Measurements from ENCODE around the gene NUB1.

NUB1 gene

GRCh38 chr7:151315038-151315655, 26.5 kb upstream of the NUB1 start:
- peak; percentile 83 for DNase-seq

GRCh38 chr7:151316896-151317295, 24.7 kb upstream of the NUB1 start:
- no peak for DNase-seq

GRCh38 chr7:151317936-151318335, 23.7 kb upstream of the NUB1 start:
- DNase-seq, result no peak

- no peak for DNase-seq
Observed at GRCh38 chr7:151319189-151319588, 22.4 kb upstream of the NUB1 start.

GRCh38 chr7:151320263-151320845, 21.3 kb upstream of the NUB1 start:
- DNase-seq, result no peak

GRCh38 chr7:151321341-151321740, 20.3 kb upstream of the NUB1 start:
- no peak for DNase-seq

- DNase-seq, result no peak
Observed at GRCh38 chr7:151322906-151323305, 18.7 kb upstream of the NUB1 start.

- no peak for DNase-seq
Observed at GRCh38 chr7:151327022-151327421, 14.6 kb upstream of the NUB1 start.

- DNase-seq, result no peak
Observed at GRCh38 chr7:151327659-151328058, 14.0 kb upstream of the NUB1 start.

- DNase-seq, result no peak
Observed at GRCh38 chr7:151330181-151330580, 11.4 kb upstream of the NUB1 start.

GRCh38 chr7:151330661-151331060, 11.0 kb upstream of the NUB1 start:
- DNase-seq, result no peak

- DNase-seq, result no peak
Observed at GRCh38 chr7:151334628-151335027, 7.0 kb upstream of the NUB1 start.

GRCh38 chr7:151336027-151336708, 5.4 kb upstream of the NUB1 start:
- no peak for DNase-seq

GRCh38 chr7:151337346-151337745, 4.3 kb upstream of the NUB1 start:
- DNase-seq, result no peak

GRCh38 chr7:151338809-151339208, 2.8 kb upstream of the NUB1 start:
- DNase-seq, result no peak

- peak; percentile 22 for DNase-seq
Observed at GRCh38 chr7:151339651-151340382, 1.8 kb upstream of the NUB1 start.

GRCh38 chr7:151340794-151341356, 737 bp upstream of the NUB1 start:
- DNase-seq, result no peak

- DNase-seq, result no peak
Observed at GRCh38 chr7:151342102-151342646, 562 bp downstream of the NUB1 start.

- DNase-seq, result no peak
Observed at GRCh38 chr7:151342811-151343210, 1.2 kb downstream of the NUB1 start.

- no peak for DNase-seq
Observed at GRCh38 chr7:151343516-151343915, 1.9 kb downstream of the NUB1 start.

- no peak for DNase-seq
Observed at GRCh38 chr7:151345576-151346469, 4.2 kb downstream of the NUB1 start.

GRCh38 chr7:151346470-151346769, 4.8 kb downstream of the NUB1 start:
- DNase-seq, result no peak
